Stimulated activated naive CD8-positive, alpha-beta T cell treated with anti-CD3 and anti-CD28 coated beads, Interleukin-15, amount 100 ng/mL, for 72 hours (primary cell): ENCODE results near the gene OPN4.
A peak's percentile ranks its signal among the peaks of the same experiment; 100 is the strongest.
"Not testable (repeated sequence)": the region's sequence is repeated elsewhere in the genome, so short reads cannot be mapped to it uniquely, and the experiment has no call there.

Experiments used
- ATAC-seq: fragments of 150-1000 bp; cut with Tn5 transposase; 2 replicates; pipeline ENCODE4 v1.10.0; 2021; ENCODE audit warnings: mild to moderate bottlenecking, moderate library complexity
- DNase-seq, 2 donors: peaks; one replicate each; pipeline ENCODE4 v3.0.0; 2021 to 2022
- H3K27ac Mint-ChIP-seq, 2 donors: one replicate each; pipeline ENCODE4 v1.8.0; 2022; ENCODE audit warnings: mild to moderate bottlenecking in 2 of 2, mixed read lengths in 2 of 2, moderate library complexity in 2 of 2
- H3K27me3 Mint-ChIP-seq: one replicate; pipeline ENCODE4 v1.8.0; 2022; ENCODE audit warnings: mixed read lengths
- H3K4me1 Mint-ChIP-seq: one replicate; pipeline ENCODE4 v1.8.0; 2022; ENCODE audit warnings: mild to moderate bottlenecking, mixed read lengths
- H3K4me3 Mint-ChIP-seq, 2 donors: one replicate each; pipeline ENCODE4 v1.8.0; 2022; ENCODE audit warnings: mild to moderate bottlenecking in 2 of 2, mixed read lengths in 2 of 2, moderate library complexity in 1 of 2
- H3K9me3 Mint-ChIP-seq, 2 donors: one replicate each; pipeline ENCODE4 v1.8.0; 2022; ENCODE audit warnings: mixed read lengths in 2 of 2

The OPN4 gene

GRCh38 chr10:86642499-86642898, 11.8 kb upstream of the OPN4 start:
- H3K9me3 Mint-ChIP-seq = peaks cover 5 to 8% of the 10 kb centered on the region in 2 donors
- H3K4me3 Mint-ChIP-seq = no peak overlapping the region
- H3K27ac Mint-ChIP-seq = no peak overlapping the region
- H3K27me3 Mint-ChIP-seq = peaks cover 10% of the 10 kb centered on the region
- no peak for DNase-seq
- H3K4me1 Mint-ChIP-seq = peaks cover 21% of the 10 kb centered on the region
- no peak for ATAC-seq

- H3K27ac Mint-ChIP-seq = no peak overlapping the region
- ATAC-seq (peak; percentile 61), DNase-seq (no peak)
- H3K4me3 Mint-ChIP-seq = no peak overlapping the region
- H3K9me3 Mint-ChIP-seq = peaks cover 5 to 8% of the 10 kb centered on the region in 2 donors
- H3K27me3 Mint-ChIP-seq = peaks cover 10% of the 10 kb centered on the region
- H3K4me1 Mint-ChIP-seq = peaks cover 21% of the 10 kb centered on the region
These were observed 10.1 kb upstream of the OPN4 start for GRCh38 chr10:86644152-86644793.

GRCh38 chr10:86644794-86645445, 9.4 kb upstream of the OPN4 start:
- Mint-ChIP-seq H3K27me3 (peaks cover 6% of the 10 kb centered on the region), H3K27ac (peak overlapping the region in 1 of 2 donors; percentile 69), H3K4me3 (no peak overlapping the region), H3K4me1 (peaks cover 21% of the 10 kb centered on the region), H3K9me3 (peaks cover 5 to 8% of the 10 kb centered on the region in 2 donors)
- DNase-seq (no peak), ATAC-seq (peak; percentile 15)

GRCh38 chr10:86645621-86646165, 8.7 kb upstream of the OPN4 start:
- H3K27me3 Mint-ChIP-seq, H3K4me3 Mint-ChIP-seq, ATAC-seq, DNase-seq, H3K9me3 Mint-ChIP-seq, H3K27ac Mint-ChIP-seq: not testable (repeated sequence)
- peaks cover 21% of the 10 kb centered on the region for H3K4me1 Mint-ChIP-seq

GRCh38 chr10:86646532-86646931, 7.8 kb upstream of the OPN4 start:
- no peak overlapping the region for H3K27ac Mint-ChIP-seq
- no peak overlapping the region for H3K4me3 Mint-ChIP-seq
- H3K9me3 Mint-ChIP-seq = peaks cover 3 to 5% of the 10 kb centered on the region in 2 donors
- no peak for ATAC-seq
- no peak for DNase-seq
- H3K4me1 Mint-ChIP-seq = peaks cover 21% of the 10 kb centered on the region
- no peaks in the 10 kb centered on the region for H3K27me3 Mint-ChIP-seq

GRCh38 chr10:86646933-86647332, 7.4 kb upstream of the OPN4 start:
- ATAC-seq (no peak), DNase-seq (no peak)
- H3K4me3 Mint-ChIP-seq = no peak overlapping the region
- H3K27ac Mint-ChIP-seq = no peak overlapping the region
- H3K27me3 Mint-ChIP-seq = no peaks in the 10 kb centered on the region
- peaks cover 0 to 1% of the 10 kb centered on the region in 2 donors for H3K9me3 Mint-ChIP-seq
- peaks cover 21% of the 10 kb centered on the region for H3K4me1 Mint-ChIP-seq

- ATAC-seq (no peak), DNase-seq (no peak)
- no peaks in the 10 kb centered on the region for H3K27me3 Mint-ChIP-seq
- H3K9me3 Mint-ChIP-seq = no peaks in the 10 kb centered on the region
- H3K4me3 Mint-ChIP-seq = no peak overlapping the region
- peaks cover 20% of the 10 kb centered on the region for H3K4me1 Mint-ChIP-seq
- H3K27ac Mint-ChIP-seq = no peak overlapping the region
These were observed 6.3 kb upstream of the OPN4 start for GRCh38 chr10:86647773-86648703.

- no peak for DNase-seq
- H3K4me1 Mint-ChIP-seq = peaks cover 12% of the 10 kb centered on the region
- H3K9me3 Mint-ChIP-seq = no peaks in the 10 kb centered on the region
- no peak overlapping the region for H3K27ac Mint-ChIP-seq
- H3K4me3 Mint-ChIP-seq = no peak overlapping the region
- ATAC-seq = no peak
- H3K27me3 Mint-ChIP-seq = no peaks in the 10 kb centered on the region
These were observed 5.5 kb upstream of the OPN4 start for GRCh38 chr10:86648704-86649427.

- ATAC-seq = no peak
- Mint-ChIP-seq H3K4me1 (peaks cover 4% of the 10 kb centered on the region), H3K27ac (no peak overlapping the region), H3K27me3 (no peaks in the 10 kb centered on the region), H3K9me3 (no peaks in the 10 kb centered on the region), H3K4me3 (no peak overlapping the region)
- DNase-seq = peak in 1 of 2 donors; percentile 8
These were observed 4.7 kb upstream of the OPN4 start for GRCh38 chr10:86649471-86650150.

- no peak for DNase-seq
- Mint-ChIP-seq H3K27ac (no peak overlapping the region), H3K27me3 (no peaks in the 10 kb centered on the region), H3K4me3 (no peak overlapping the region), H3K9me3 (no peaks in the 10 kb centered on the region), H3K4me1 (no peaks in the 10 kb centered on the region)
- ATAC-seq = no peak
These were observed 4.2 kb upstream of the OPN4 start for GRCh38 chr10:86650151-86650550.

GRCh38 chr10:86651021-86651471, 3.3 kb upstream of the OPN4 start:
- no peak for ATAC-seq
- Mint-ChIP-seq H3K4me3 (no peak overlapping the region), H3K4me1 (no peaks in the 10 kb centered on the region), H3K9me3 (no peaks in the 10 kb centered on the region), H3K27ac (no peak overlapping the region), H3K27me3 (no peaks in the 10 kb centered on the region)
- no peak for DNase-seq

- no peaks in the 10 kb centered on the region for H3K9me3 Mint-ChIP-seq
- H3K4me3 Mint-ChIP-seq = no peak overlapping the region
- H3K4me1 Mint-ChIP-seq = no peaks in the 10 kb centered on the region
- no peaks in the 10 kb centered on the region for H3K27me3 Mint-ChIP-seq
- H3K27ac Mint-ChIP-seq = peak overlapping the region in 1 of 2 donors; percentile 45
- no peak for ATAC-seq
- no peak for DNase-seq
These were observed 2.6 kb upstream of the OPN4 start for GRCh38 chr10:86651631-86652331.

- ATAC-seq (no peak), DNase-seq (no peak)
- H3K27ac Mint-ChIP-seq = no peak overlapping the region
- H3K4me1 Mint-ChIP-seq = no peaks in the 10 kb centered on the region
- H3K9me3 Mint-ChIP-seq = no peaks in the 10 kb centered on the region
- no peak overlapping the region for H3K4me3 Mint-ChIP-seq
- no peaks in the 10 kb centered on the region for H3K27me3 Mint-ChIP-seq
These were observed 1.8 kb upstream of the OPN4 start for GRCh38 chr10:86652361-86653202.
